HG03175 (cell line): Measurements from ENCODE around the gene THNSL1.
"Not testable (repeated sequence)": the region's sequence is repeated elsewhere in the genome, so short reads cannot be mapped to it uniquely, and the experiment has no call there.

ENCODE experiments used
- ATAC-seq: cut with Tn5 transposase; IDR thresholded peaks from one replicate; pipeline ENCODE4 v1.9.1; 2021; ENCODE audit warnings: mild to moderate bottlenecking, moderate library complexity; ENCODE audit not compliant: unreplicated experiment

Gene THNSL1

GRCh38 chr10:25016376-25017153 is at the start of gene THNSL1:
Gene THNSL1, plus strand, starts transcription at chr10:25016612. Its CDS starts 6,612 bp downstream, at chr10:25023224.
- peak; percentile 97 for ATAC-seq

- ATAC-seq = no peak
Observed at GRCh38 chr10:24966962-24967481, 49.4 kb upstream of the THNSL1 start.

GRCh38 chr10:24968349-24968748 is 48.1 kb upstream of the THNSL1 start:
- no peak for ATAC-seq

- not testable (repeated sequence) for ATAC-seq
Observed at GRCh38 chr10:24968951-24969350, 47.5 kb upstream of the THNSL1 start.

GRCh38 chr10:24969841-24970281 is 46.6 kb upstream of the THNSL1 start:
- no peak for ATAC-seq

GRCh38 chr10:24971374-24971773 is 45.0 kb upstream of the THNSL1 start:
- no peak for ATAC-seq

- ATAC-seq = no peak
Observed at GRCh38 chr10:24973163-24973562, 43.2 kb upstream of the THNSL1 start.

- no peak for ATAC-seq
Observed at GRCh38 chr10:24974976-24975375, 41.4 kb upstream of the THNSL1 start.

GRCh38 chr10:24979685-24980084 is 36.7 kb upstream of the THNSL1 start:
- no peak for ATAC-seq

GRCh38 chr10:24981161-24981710 is 35.2 kb upstream of the THNSL1 start:
- no peak for ATAC-seq

GRCh38 chr10:24982319-24983112 is 33.9 kb upstream of the THNSL1 start:
- peak; percentile 68 for ATAC-seq

GRCh38 chr10:24983130-24983529 is 33.3 kb upstream of the THNSL1 start:
- no peak for ATAC-seq

- no peak for ATAC-seq
Observed at GRCh38 chr10:24983946-24984345, 32.5 kb upstream of the THNSL1 start.

- no peak for ATAC-seq
Observed at GRCh38 chr10:24984906-24985305, 31.5 kb upstream of the THNSL1 start.

GRCh38 chr10:24988831-24989640 is 27.4 kb upstream of the THNSL1 start:
- no peak for ATAC-seq

GRCh38 chr10:24989867-24990266 is 26.5 kb upstream of the THNSL1 start:
- ATAC-seq = no peak

- no peak for ATAC-seq
Observed at GRCh38 chr10:24991298-24991697, 25.1 kb upstream of the THNSL1 start.

- ATAC-seq = no peak
Observed at GRCh38 chr10:24992512-24993133, 23.8 kb upstream of the THNSL1 start.

GRCh38 chr10:24993237-24993958 is 23.0 kb upstream of the THNSL1 start:
- ATAC-seq = no peak

- no peak for ATAC-seq
Observed at GRCh38 chr10:24995072-24995471, 21.3 kb upstream of the THNSL1 start.
